Endothelial cell (in vitro differentiated cells): ENCODE measurements around the gene SYVN1. TPM values are rescaled to one million over a fixed set of nuclear protein-coding genes. Genes with fewer than 3 reads are reported as not detected.

Source experiments
- DNase-seq: peaks from one replicate; pipeline ENCODE4 v3.0.0; 2021; ENCODE audit warnings: low spot score
- H3K27ac Mint-ChIP-seq: one replicate; pipeline ENCODE4 v1.8.0; 2021; ENCODE audit warnings: mixed read lengths, inconsistent platforms; ENCODE audit not compliant: unreplicated experiment
- H3K27me3 Mint-ChIP-seq: one replicate; pipeline ENCODE4 v1.8.0; 2021; ENCODE audit warnings: mild to moderate bottlenecking, moderate library complexity, mixed read lengths, inconsistent platforms; ENCODE audit not compliant: unreplicated experiment
- H3K36me3 Mint-ChIP-seq: one replicate; pipeline ENCODE4 v1.8.0; 2021; ENCODE audit warnings: mild to moderate bottlenecking, low read depth, mixed read lengths, inconsistent platforms; ENCODE audit not compliant: unreplicated experiment
- H3K4me1 Mint-ChIP-seq: one replicate; pipeline ENCODE4 v1.8.0; 2021; ENCODE audit warnings: mild to moderate bottlenecking, mixed read lengths, inconsistent platforms; ENCODE audit not compliant: unreplicated experiment
- H3K4me3 Mint-ChIP-seq: one replicate; pipeline ENCODE4 v1.8.0; 2021; ENCODE audit warnings: mild to moderate bottlenecking, mixed read lengths, inconsistent platforms; ENCODE audit not compliant: unreplicated experiment
- H3K9me3 Mint-ChIP-seq: one replicate; pipeline ENCODE4 v1.8.0; 2021; ENCODE audit warnings: mixed read lengths, inconsistent platforms; ENCODE audit not compliant: unreplicated experiment
- total RNA-seq: library from RNA; stranded (reverse); fragmentation: NEBNext Ultra II Directional; extraction: Animal tissue kit (Norgen Biotek cat#: 25700); gene quantifications from one replicate; pipeline ENCODE4 v1.2.1, GENCODE V29; 2021; ENCODE audit not compliant: unreplicated experiment
- TF ChIP-seq, protein P1 (sequence below): fragments of 200-600 bp; sonication (generic); IDR thresholded peaks from one replicate; pipeline ENCODE4 v1.5.0; 2021; ENCODE audit warnings: antibody characterized with exemption; ENCODE audit not compliant: unreplicated experiment

The SYVN1 gene
- total RNA-seq, 1 donor from 2014 or later = 32.2 TPM

GRCh38 chr11:65167656-65168055 is 33.3 kb upstream of the SYVN1 start:
- TF ChIP-seq, protein P1, sequence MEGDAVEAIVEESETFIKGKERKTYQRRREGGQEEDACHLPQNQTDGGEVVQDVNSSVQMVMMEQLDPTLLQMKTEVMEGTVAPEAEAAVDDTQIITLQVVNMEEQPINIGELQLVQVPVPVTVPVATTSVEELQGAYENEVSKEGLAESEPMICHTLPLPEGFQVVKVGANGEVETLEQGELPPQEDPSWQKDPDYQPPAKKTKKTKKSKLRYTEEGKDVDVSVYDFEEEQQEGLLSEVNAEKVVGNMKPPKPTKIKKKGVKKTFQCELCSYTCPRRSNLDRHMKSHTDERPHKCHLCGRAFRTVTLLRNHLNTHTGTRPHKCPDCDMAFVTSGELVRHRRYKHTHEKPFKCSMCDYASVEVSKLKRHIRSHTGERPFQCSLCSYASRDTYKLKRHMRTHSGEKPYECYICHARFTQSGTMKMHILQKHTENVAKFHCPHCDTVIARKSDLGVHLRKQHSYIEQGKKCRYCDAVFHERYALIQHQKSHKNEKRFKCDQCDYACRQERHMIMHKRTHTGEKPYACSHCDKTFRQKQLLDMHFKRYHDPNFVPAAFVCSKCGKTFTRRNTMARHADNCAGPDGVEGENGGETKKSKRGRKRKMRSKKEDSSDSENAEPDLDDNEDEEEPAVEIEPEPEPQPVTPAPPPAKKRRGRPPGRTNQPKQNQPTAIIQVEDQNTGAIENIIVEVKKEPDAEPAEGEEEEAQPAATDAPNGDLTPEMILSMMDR = no peak
- H3K27me3 Mint-ChIP-seq = peaks cover 2% of the 10 kb centered on the region
- peaks cover 18% of the 10 kb centered on the region for H3K4me1 Mint-ChIP-seq
- no peaks in the 10 kb centered on the region for H3K36me3 Mint-ChIP-seq
- no peak overlapping the region for H3K4me3 Mint-ChIP-seq
- no peak for DNase-seq
- no peaks in the 10 kb centered on the region for H3K9me3 Mint-ChIP-seq
- no peak overlapping the region for H3K27ac Mint-ChIP-seq

- Mint-ChIP-seq H3K27ac (no peak overlapping the region), H3K27me3 (peaks cover 2% of the 10 kb centered on the region), H3K4me3 (no peak overlapping the region), H3K36me3 (no peaks in the 10 kb centered on the region), H3K4me1 (peaks cover 18% of the 10 kb centered on the region), H3K9me3 (no peaks in the 10 kb centered on the region)
- DNase-seq = no peak
- TF ChIP-seq, protein P1 = no peak
Observed at GRCh38 chr11:65166893-65167292, 32.6 kb upstream of the SYVN1 start.

DNA sequence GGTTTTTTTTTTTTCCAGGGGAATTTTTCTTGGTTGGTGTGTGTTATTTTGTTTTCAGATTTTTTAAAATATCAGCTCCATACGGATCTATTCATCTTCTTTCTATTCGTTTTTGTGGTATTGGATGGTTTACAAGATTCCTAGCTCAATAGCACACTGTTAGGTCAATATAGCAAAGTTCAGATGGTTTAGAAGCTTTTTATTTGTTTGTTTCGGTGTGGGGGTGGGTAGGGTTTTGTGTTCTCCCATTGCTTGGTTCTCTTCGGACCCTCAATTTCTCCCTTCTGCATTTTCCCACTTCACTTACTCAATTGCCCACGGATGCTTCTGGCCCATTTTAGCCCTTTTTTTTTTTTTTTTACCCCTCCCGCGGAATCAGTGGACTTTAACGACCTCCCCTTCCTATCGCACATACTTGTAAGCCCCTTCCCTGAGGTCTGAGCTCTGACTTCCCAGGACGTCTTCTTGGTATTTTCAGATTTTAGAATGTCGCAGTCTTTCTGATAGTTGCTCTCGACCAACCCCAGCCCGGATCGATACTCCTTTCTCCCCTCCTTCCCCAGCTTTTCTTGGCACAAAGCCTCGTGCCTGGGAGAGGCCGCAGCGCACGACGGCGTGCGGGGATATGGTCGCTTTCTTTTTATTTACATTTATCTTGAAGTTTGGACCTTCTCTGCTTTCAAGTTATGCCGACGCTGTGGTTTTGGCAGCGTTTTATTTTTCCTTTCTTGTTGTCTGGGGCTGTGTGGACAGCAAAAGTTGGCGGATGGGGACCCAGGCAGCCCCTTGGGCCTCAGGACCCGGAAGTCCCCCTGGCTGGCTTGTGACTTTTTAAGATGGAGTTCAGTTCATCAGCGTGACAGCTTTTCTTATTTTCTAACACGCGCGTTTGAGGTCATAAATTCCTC is 31.3 kb upstream of the SYVN1 start:
- H3K27me3 Mint-ChIP-seq = no peaks in the 10 kb centered on the region
- H3K4me3 Mint-ChIP-seq = no peak overlapping the region
- H3K9me3 Mint-ChIP-seq = no peaks in the 10 kb centered on the region
- H3K36me3 Mint-ChIP-seq = no peaks in the 10 kb centered on the region
- H3K4me1 Mint-ChIP-seq = peaks cover 18% of the 10 kb centered on the region
- TF ChIP-seq, protein P1 = no peak
- DNase-seq = no peak
- no peak overlapping the region for H3K27ac Mint-ChIP-seq

DNA sequence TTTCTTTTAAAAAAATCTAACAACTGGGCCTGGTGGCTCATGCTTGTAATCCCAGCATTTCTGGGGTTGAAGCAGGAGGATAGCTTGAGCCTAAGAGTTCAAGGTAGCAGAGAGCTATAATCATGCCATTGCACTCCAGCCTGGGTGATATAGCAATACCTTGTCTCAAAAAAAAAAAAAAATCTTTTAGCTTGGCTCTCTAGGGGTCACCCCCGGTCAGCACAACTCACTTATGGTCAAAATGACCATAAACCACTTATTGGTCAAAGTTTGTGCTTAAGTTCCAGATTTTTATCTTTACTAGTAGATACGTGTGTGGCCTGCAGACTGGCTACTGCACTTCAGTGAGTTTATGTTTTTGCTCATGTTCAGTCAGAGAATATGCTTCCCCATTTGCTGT is 29.4 kb upstream of the SYVN1 start:
- no peak overlapping the region for H3K4me3 Mint-ChIP-seq
- no peak for DNase-seq
- H3K27ac Mint-ChIP-seq = no peak overlapping the region
- no peaks in the 10 kb centered on the region for H3K9me3 Mint-ChIP-seq
- no peaks in the 10 kb centered on the region for H3K27me3 Mint-ChIP-seq
- peaks cover 9% of the 10 kb centered on the region for H3K4me1 Mint-ChIP-seq
- TF ChIP-seq, protein P1 = no peak
- no peaks in the 10 kb centered on the region for H3K36me3 Mint-ChIP-seq

GRCh38 chr11:65160643-65161042 is 26.3 kb upstream of the SYVN1 start:
- TF ChIP-seq, protein P1 = no peak
- Mint-ChIP-seq H3K27me3 (no peaks in the 10 kb centered on the region), H3K4me1 (no peaks in the 10 kb centered on the region), H3K4me3 (no peak overlapping the region), H3K27ac (no peak overlapping the region), H3K36me3 (no peaks in the 10 kb centered on the region), H3K9me3 (no peaks in the 10 kb centered on the region)
- DNase-seq = no peak
